HepG2 (cell line): ENCODE data around the gene R3HDM4. TPM values are rescaled to one million over a fixed set of nuclear protein-coding genes. Genes with fewer than 3 reads are reported as not detected.

ENCODE experiments used
- ATAC-seq: fragments of 200-7000 bp; cut with Tn5 transposase; 3 replicates; pipeline ENCODE4 v1.9.1; 2020; ENCODE audit warnings: mild to moderate bottlenecking, moderate library complexity
- Bru-seq: library from RNA; stranded (reverse); fragments of 400-500 nt; gene quantifications from one replicate; lab custom pipeline; 2021; lab: Mats Ljungman, UMichigan
- BruChase-seq, 2 experiments: library from RNA; stranded (reverse); fragments of 400-500 nt; gene quantifications; one replicate each; lab custom pipeline; 2021; lab: Mats Ljungman, UMichigan
- BruUV-seq: library from RNA; stranded (reverse); fragments of 400-500 nt; replicated peaks from 2 replicates; lab custom pipeline; 2021; lab: Mats Ljungman, UMichigan
- CTCF ChIA-PET: fragments of 300-600 bp; formaldehyde crosslinking; extraction: SDS; loops from one replicate; lab custom pipeline; 2021; ENCODE audit warnings: low total read pairs, inconsistent platforms, low intra/inter-chr PET ratio; lab: Yijun Ruan, JAX
- POLR2A ChIA-PET: fragments of 350-600 bp; sonication (Branson Sonifier 250); formaldehyde crosslinking; loops from one replicate; lab custom pipeline; 2020; ENCODE audit warnings: antibody characterized with exemption, inconsistent platforms; lab: Yijun Ruan, JAX
- DNase-seq: peaks from one replicate; pipeline ENCODE4 v3.0.0-alpha.2; 2015; ENCODE audit warnings: low spot score
- FAIRE-seq: peaks from 3 replicates; lab custom pipeline; 2011; peaks lifted over from hg19 to GRCh38; lab: Jason Lieb, UNC
- H2AFZ ChIP-seq: one replicate; pipeline ENCODE4 v1.6.1; 2011; ENCODE audit warnings: low read length, inconsistent platforms
- H3K27ac ChIP-seq: fragments of 300-600 bp; 3 replicates; pipeline ENCODE4 v1.8.0; 2011; ENCODE audit warnings: mixed run types, mild to moderate bottlenecking, mixed read lengths, low read length, inconsistent platforms; ENCODE audit not compliant: insufficient read depth; ENCODE audit errors: extremely low read length
- H3K27me3 ChIP-seq, 2 experiments: fragments of 200-600 bp in 1 of 2; 2 replicates in 1 of 2; 3 replicates in 1 of 2; pipeline versions ENCODE4 v1.6.0 to v1.8.0; 2011; ENCODE audit warnings: low read length in 2 of 2, mild to moderate bottlenecking in 2 of 2, moderate library complexity in 2 of 2, inconsistent platforms in 1 of 2; ENCODE audit not compliant: insufficient read depth in 2 of 2, control insufficient read depth in 1 of 2
- H3K36me3 ChIP-seq, 2 experiments: fragments of 200-600 bp in 1 of 2; replicated peaks in 1 of 2; 2 replicates in 1 of 2; 3 replicates in 1 of 2; pipeline versions ENCODE4 v1.5.1 to v1.8.0; 2011; ENCODE audit warnings: low read length in 2 of 2, inconsistent platforms in 1 of 2; ENCODE audit not compliant: insufficient read depth in 2 of 2, control insufficient read depth in 1 of 2
- H3K4me1 ChIP-seq: 2 replicates; pipeline ENCODE4 v1.5.1; 2012; ENCODE audit warnings: low read length, inconsistent platforms; ENCODE audit not compliant: insufficient read depth
- H3K4me2 ChIP-seq: 2 replicates; pipeline ENCODE4 v1.6.0; 2011; ENCODE audit warnings: low read depth, low read length, inconsistent platforms
- H3K4me3 ChIP-seq, 3 experiments: fragments of 200-600 bp in 1 of 3; sonication (generic), shearing (Covaris generic) in 1 of 3; replicated peaks in 1 of 3; 2 replicates each; pipeline ENCODE4 v1.5.1; 2011 to 2016; ENCODE audit warnings: low read length in 3 of 3, inconsistent platforms in 2 of 3, low read depth in 2 of 3, mild to moderate bottlenecking in 2 of 3, control low read depth in 1 of 3, mixed read lengths in 1 of 3; ENCODE audit not compliant: insufficient read depth in 1 of 3
- H3K79me2 ChIP-seq: one replicate; pipeline ENCODE4 v1.6.1; 2011; ENCODE audit warnings: low read length, inconsistent platforms; ENCODE audit not compliant: insufficient read depth
- H3K9ac ChIP-seq: 2 replicates; pipeline ENCODE4 v1.6.0; 2011; ENCODE audit warnings: mild to moderate bottlenecking, low read depth, low read length, inconsistent platforms; ENCODE audit not compliant: insufficient read depth
- H3K9me3 ChIP-seq: 2 replicates; pipeline ENCODE4 v1.5.1; 2012; ENCODE audit warnings: mild to moderate bottlenecking, low read length
- H4K20me1 ChIP-seq: 2 replicates; pipeline ENCODE4 v1.6.0; 2011; ENCODE audit warnings: inconsistent platforms, mild to moderate bottlenecking, low read length, moderate library complexity; ENCODE audit not compliant: insufficient read depth
- ZKSCAN8 ChIP-seq: IDR thresholded peaks from 2 replicates; pipeline ENCODE4 v1.6.1; 2016; ENCODE audit warnings: borderline replicate concordance, missing genetic modification reagents, missing compliant biosample characterization
- ZNF264 ChIP-seq: sonication (generic); formaldehyde crosslinking; IDR thresholded peaks from 2 replicates; pipeline ENCODE4 v1.4.0; 2020; ENCODE audit warnings: missing genetic modification reagents
- ZNF33B ChIP-seq: sonication (generic); formaldehyde crosslinking; IDR thresholded peaks from 2 replicates; pipeline ENCODE4 v1.5.1; 2020; ENCODE audit warnings: mild to moderate bottlenecking, missing genetic modification reagents
- WGBS: methylation state at CpG from one replicate; pipeline ENCODE4 v1.1.6; 2017; ENCODE audit warnings: low lambda C conversion rate; 5-methylcytosine and 5-hydroxymethylcytosine counted together
- in situ Hi-C: cut with HindIII; loops from 2 replicates; pipeline ENCODE4 v1.10.0; 2017; ENCODE audit warnings: low pct_unique_long_range_greater_than_20kb; ENCODE audit not compliant: extremely low pct_ligation_motif_present
- intact Hi-C: fragments of 100-400 bp; cut with micrococcal nuclease; formaldehyde crosslinking; loops from one replicate; pipeline ENCODE4 v1.10.0; 2022; ENCODE audit not compliant: unreplicated experiment
- long read RNA-seq, 2 experiments: library from RNA in 1 of 2; library from polyadenylated mRNA in 1 of 2; stranded (forward) in 1 of 2; unstranded in 1 of 2; transcript quantifications; one replicate each; pipeline ENCODE4 v2.0.0, GENCODE V29; 2019 to 2022
- polyA minus RNA-seq, 3 experiments: library from RNA; depleted of rRNA, polyadenylated mRNA; stranded (reverse); fragments of >200 nt; gene quantifications; 2 replicates each; pipeline ENCODE4 v1.2.3, GENCODE V29; 2011; ENCODE audit warnings: low replicate concordance in 1 of 3
- polyA plus RNA-seq, 8 experiments: library from polyadenylated mRNA; depleted of rRNA in 3 of 8; stranded (reverse) in 7 of 8; unstranded in 1 of 8; fragments of >200 nt; fragmentation: Illumina TruSeq in 4 of 8; extraction: Trizol in 4 of 8; gene quantifications; 2 replicates each; pipeline versions ENCODE4 v1.2.1 to v1.2.3, GENCODE V29; 2011 to 2016; ENCODE audit warnings: low read depth in 4 of 8, missing spikeins in 1 of 8, mixed read lengths in 1 of 8; ENCODE audit not compliant: insufficient read depth in 1 of 8
- total RNA-seq, 5 experiments: library from RNA; depleted of rRNA; stranded (reverse); fragments of >200 nt; fragmentation: Illumina TruSeq; extraction: Trizol; gene quantifications; 2 replicates each; pipeline ENCODE4 v1.2.3, GENCODE V29; 2016; ENCODE audit warnings: low read depth in 1 of 5
- TF ChIP-seq, protein P1 (sequence below): IDR thresholded peaks from 2 replicates; pipeline ENCODE4 v1.6.1; 2016; ENCODE audit warnings: mild to moderate bottlenecking, missing biosample characterization, missing genetic modification reagents
- TF ChIP-seq, protein P2 (sequence below): sonication (generic); formaldehyde crosslinking; IDR thresholded peaks from 2 replicates; pipeline ENCODE4 v1.4.0; 2020; ENCODE audit warnings: mild to moderate bottlenecking, missing genetic modification reagents
- TF ChIP-seq, protein P3 (sequence below): sonication (generic); formaldehyde crosslinking; IDR thresholded peaks from 2 replicates; pipeline ENCODE4 v1.4.0; 2020; ENCODE audit warnings: missing genetic modification reagents

The R3HDM4 gene
- 21.8 and 26.2 TPM in 2 replicates for total RNA-seq (2016; rRNA removed; fragmentation: Illumina TruSeq; extraction: Trizol)
- 17.5 and 31.0 TPM in 2 replicates for total RNA-seq (2016; cell fraction: cytosol; rRNA removed; fragmentation: Illumina TruSeq; extraction: Trizol; ENCODE audit: low read depth)
- 22.0 and 24.7 TPM in 2 replicates for total RNA-seq (2016; cell fraction: insoluble cytoplasmic fraction; rRNA removed; fragmentation: Illumina TruSeq; extraction: Trizol)
- 29.7 and 34.2 TPM in 2 replicates for total RNA-seq (2016; cell fraction: membrane; rRNA removed; fragmentation: Illumina TruSeq; extraction: Trizol)
- total RNA-seq (2016; cell fraction: nucleus; rRNA removed; fragmentation: Illumina TruSeq; extraction: Trizol), result 16.4 and 18.7 TPM in 2 replicates
- 26.9 and 40.4 TPM in 2 replicates for polyA plus RNA-seq (2011; rRNA removed)
- polyA plus RNA-seq (2011; cell fraction: cytosol; rRNA removed), result 30.7 and 39.0 TPM in 2 replicates
- 57.8 and 68.0 TPM in 2 replicates for polyA plus RNA-seq (2011; cell fraction: nucleus; rRNA removed)
- polyA plus RNA-seq (2012), result 22.6 and 31.3 TPM in 2 replicates
- 24.5 and 25.3 TPM in 2 replicates for polyA plus RNA-seq (2016; cell fraction: cytosol; fragmentation: Illumina TruSeq; extraction: Trizol; ENCODE audit: low read depth)
- 39.3 and 43.4 TPM in 2 replicates for polyA plus RNA-seq (2016; cell fraction: insoluble cytoplasmic fraction; fragmentation: Illumina TruSeq; extraction: Trizol; ENCODE audit: low read depth)
- 44.4 and 45.0 TPM in 2 replicates for polyA plus RNA-seq (2016; cell fraction: membrane; fragmentation: Illumina TruSeq; extraction: Trizol; ENCODE audit: low read depth)
- 58.7 and 76.5 TPM in 2 replicates for polyA plus RNA-seq (2016; cell fraction: nucleus; fragmentation: Illumina TruSeq; extraction: Trizol; ENCODE audit: insufficient read depth, low read depth)
- polyA minus RNA-seq (2011; rRNA and poly(A)+ RNA removed; ENCODE audit: low replicate concordance), result 15.6 and 40.4 TPM in 2 replicates
- 11.7 and 15.6 TPM in 2 replicates for polyA minus RNA-seq (2011; cell fraction: cytosol; rRNA and poly(A)+ RNA removed)
- polyA minus RNA-seq (2011; cell fraction: nucleus; rRNA and poly(A)+ RNA removed), result 8.1 and 9.8 TPM in 2 replicates
- percentile 56 among the genes with signal in this experiment for Bru-seq, nascent RNA
- percentile 80 among the genes with signal in this experiment for BruChase-seq, experiment 1, labeled RNA remaining after a 6-hour chase
- BruChase-seq, experiment 2, labeled RNA remaining after a 2-hour chase, result percentile 76 among the genes with signal in this experiment
- long read RNA-seq, experiment 1, transcript R3HDM4-201 (8 exons, 1,815 nt), result major isoform, 8 of 10 reads
- long read RNA-seq, experiment 1, partial matches to known transcripts, result 1 of 10 reads
- long read RNA-seq, experiment 1, other reads (novel, unspliced or antisense), result 1 of 10 reads
- long read RNA-seq, experiment 2, transcript R3HDM4-201 (8 exons, 1,815 nt), result major isoform, 43 of 110 reads
- long read RNA-seq, experiment 2, partial matches to known transcripts, result 13 of 110 reads
- long read RNA-seq, experiment 2, other reads (novel, unspliced or antisense), result 51 of 110 reads

DNA sequence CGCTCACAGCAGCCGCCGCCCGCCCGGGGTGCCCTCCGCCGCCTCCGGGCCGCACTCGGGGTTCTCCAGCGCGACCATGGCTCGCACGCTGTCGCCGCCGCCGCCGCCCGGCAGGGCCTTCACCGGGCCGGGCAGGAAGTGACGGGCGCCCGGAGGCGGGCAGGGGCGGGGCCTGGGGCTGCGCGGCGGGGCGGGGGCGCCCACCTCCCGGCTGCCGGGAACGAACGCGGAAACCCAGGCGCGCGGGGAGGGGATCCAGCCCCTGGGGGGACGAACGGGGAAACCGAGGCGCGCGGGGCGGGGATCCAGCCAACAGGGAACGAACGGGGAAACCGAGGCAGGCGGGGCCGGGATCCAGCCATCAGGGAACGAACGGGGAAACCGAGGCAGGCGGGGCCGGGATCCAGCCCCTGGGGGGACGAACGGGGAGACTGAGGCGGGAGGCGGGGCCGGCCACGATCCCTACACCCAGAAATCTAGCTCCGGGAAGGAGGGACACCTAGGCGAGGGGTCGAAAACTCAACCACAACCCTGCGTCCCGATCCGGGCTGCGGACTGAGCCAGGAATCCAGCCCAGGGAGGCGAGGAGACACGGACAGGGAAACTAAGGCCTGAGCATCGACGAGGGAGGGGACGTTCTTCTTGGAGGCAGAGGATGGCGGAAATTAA is at the start of gene R3HDM4:
TSS of gene R3HDM4 (minus strand) at position 140 of the 669 bp plus-strand sequence. CDS start at position 78, 62 bp downstream.
- intact Hi-C loops (no loop called here), in situ Hi-C loops (no loop called here)
- Histone ChIP-seq H3K9ac (peak within 1 kb of the TSS; percentile 75), H3K27me3 (no peaks in the 10 kb centered on the region; a peak in 1 of 5 replicates), H3K79me2 (peaks cover 16% of the 10 kb centered on the region), H3K27ac (peak within 1 kb of the TSS; percentile 47), H2AFZ (no peak within 1 kb of the TSS), H3K4me1 (peaks cover 38% of the 10 kb centered on the region), H4K20me1 (no peaks in the 10 kb centered on the region; the same call in 1 of the 2 replicates), H3K9me3 (no peaks in the 10 kb centered on the region), H3K4me3 (peak within 1 kb of the TSS; percentile 86 to 97 (median 90)), H3K36me3 (no peaks in the 10 kb centered on the region), H3K4me2 (peak within 1 kb of the TSS; percentile 88)
- BruUV-seq, result no TSS peak
- DNase-seq (no peak), ATAC-seq (peak; percentile 52), FAIRE-seq (no peak)
- CTCF ChIA-PET, result no interaction called here
- 3% methylated on average over 12 of the region's 76 CpGs for WGBS
- POLR2A ChIA-PET, result no interaction called here
- TF ChIP-seq, protein P1, sequence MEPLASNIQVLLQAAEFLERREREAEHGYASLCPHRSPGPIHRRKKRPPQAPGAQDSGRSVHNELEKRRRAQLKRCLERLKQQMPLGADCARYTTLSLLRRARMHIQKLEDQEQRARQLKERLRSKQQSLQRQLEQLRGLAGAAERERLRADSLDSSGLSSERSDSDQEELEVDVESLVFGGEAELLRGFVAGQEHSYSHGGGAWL (CRISPR knock-in tag), result peak; percentile 65
- TF ChIP-seq ZNF264 (CRISPR knock-in tag) (no peak), ZNF33B (CRISPR knock-in tag) (no peak), ZKSCAN8 (CRISPR knock-in tag) (no peak)
- TF ChIP-seq, protein P2, sequence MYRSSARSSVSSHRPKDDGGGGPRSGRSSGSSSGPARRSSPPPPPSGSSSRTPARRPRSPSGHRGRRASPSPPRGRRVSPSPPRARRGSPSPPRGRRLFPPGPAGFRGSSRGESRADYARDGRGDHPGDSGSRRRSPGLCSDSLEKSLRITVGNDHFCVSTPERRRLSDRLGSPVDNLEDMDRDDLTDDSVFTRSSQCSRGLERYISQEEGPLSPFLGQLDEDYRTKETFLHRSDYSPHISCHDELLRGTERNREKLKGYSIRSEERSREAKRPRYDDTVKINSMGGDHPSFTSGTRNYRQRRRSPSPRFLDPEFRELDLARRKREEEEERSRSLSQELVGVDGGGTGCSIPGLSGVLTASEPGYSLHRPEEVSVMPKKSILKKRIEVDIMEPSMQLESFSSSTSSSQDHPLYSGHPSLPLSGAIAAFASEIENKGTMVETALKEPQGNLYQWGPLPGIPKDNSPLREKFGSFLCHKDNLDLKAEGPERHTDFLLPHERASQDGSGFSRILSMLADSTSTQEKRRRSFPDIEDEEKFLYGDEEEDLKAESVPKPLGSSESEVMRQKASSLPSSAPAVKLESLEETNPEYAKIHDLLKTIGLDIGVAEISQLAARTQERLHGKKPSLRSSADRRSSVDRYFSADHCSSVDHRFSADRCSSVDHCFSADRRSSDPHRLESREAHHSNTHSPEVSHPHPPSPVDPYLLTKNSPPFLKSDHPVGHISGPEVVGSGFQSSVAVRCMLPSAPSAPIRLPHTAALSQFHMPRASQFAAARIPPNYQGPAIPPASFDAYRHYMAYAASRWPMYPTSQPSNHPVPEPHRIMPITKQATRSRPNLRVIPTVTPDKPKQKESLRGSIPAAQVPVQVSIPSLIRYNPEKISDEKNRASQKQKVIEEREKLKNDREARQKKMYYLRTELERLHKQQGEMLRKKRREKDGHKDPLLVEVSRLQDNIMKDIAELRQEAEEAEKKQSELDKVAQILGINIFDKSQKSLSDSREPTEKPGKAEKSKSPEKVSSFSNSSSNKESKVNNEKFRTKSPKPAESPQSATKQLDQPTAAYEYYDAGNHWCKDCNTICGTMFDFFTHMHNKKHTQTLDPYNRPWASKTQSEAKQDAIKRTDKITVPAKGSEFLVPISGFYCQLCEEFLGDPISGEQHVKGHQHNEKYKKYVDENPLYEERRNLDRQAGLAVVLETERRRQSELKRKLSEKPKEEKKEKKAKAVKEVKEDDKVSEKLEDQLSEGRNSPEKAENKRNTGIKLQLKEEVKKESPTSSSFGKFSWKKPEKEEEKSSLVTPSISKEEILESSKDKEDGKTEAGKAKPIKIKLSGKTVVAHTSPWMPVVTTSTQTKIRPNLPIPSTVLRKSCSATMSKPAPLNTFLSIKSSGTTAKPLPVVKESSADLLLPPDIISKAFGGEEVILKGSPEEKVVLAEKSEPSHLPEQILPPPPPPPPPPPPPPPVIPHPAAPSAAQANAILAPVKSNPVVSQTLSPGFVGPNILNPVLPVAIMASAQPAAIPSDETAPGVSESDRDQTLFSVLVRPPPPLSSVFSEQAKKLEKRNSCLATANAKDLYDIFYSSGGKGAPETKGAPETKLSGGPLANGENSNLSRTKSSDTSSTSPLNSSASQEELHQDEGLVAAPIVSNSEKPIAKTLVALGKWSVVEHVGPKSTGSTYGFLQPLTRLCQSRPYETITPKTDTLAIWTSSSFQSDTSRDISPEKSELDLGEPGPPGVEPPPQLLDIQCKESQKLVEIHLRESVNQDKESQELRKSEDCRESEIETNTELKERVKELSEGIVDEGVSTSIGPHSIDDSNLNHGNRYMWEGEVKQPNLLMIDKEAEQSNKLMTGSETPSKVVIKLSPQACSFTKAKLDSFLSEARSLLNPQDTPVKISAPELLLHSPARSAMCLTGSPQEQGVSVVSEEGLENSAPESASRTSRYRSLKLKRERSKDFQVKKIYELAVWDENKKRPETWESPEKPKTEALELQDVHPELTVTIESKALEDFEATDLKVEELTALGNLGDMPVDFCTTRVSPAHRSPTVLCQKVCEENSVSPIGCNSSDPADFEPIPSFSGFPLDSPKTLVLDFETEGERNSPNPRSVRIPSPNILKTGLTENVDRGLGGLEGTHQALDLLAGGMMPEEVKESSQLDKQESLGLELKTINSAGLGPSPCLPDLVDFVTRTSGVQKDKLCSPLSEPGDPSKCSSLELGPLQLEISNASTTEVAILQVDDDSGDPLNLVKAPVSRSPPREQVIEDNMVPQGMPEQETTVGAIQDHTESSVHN (CRISPR knock-in tag), result no peak
- TF ChIP-seq, protein P3, sequence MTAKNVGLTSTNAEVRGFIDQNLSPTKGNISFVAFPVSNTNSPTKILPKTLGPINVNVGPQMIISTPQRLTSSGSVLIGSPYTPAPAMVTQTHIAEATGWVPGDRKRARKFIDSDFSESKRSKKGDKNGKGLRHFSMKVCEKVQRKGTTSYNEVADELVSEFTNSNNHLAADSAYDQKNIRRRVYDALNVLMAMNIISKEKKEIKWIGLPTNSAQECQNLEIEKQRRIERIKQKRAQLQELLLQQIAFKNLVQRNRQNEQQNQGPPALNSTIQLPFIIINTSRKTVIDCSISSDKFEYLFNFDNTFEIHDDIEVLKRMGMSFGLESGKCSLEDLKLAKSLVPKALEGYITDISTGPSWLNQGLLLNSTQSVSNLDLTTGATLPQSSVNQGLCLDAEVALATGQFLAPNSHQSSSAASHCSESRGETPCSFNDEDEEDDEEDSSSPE, result peak; percentile 29; the same call in 1 of the 2 replicates
